Muscle layer of duodenum (tissue), 2 donors: ENCODE results near the gene TPH2.

Experiments used
- H3K27ac ChIP-seq: one replicate; pipeline ENCODE4 v1.7.0; 2013; ENCODE audit warnings: mild to moderate bottlenecking, low read length
- H3K27me3 ChIP-seq: one replicate; pipeline ENCODE4 v1.7.0; 2013; ENCODE audit warnings: low read depth, mild to moderate bottlenecking, control low read depth, low read length
- H3K36me3 ChIP-seq, 2 donors: one replicate each; pipeline ENCODE4 v1.7.0; 2013; ENCODE audit warnings: low read length in 2 of 2, control low read depth in 1 of 2, mild to moderate bottlenecking in 1 of 2; ENCODE audit not compliant: insufficient read depth in 2 of 2, control insufficient read depth in 1 of 2
- H3K4me1 ChIP-seq, 2 donors: one replicate each; pipeline ENCODE4 v1.7.0; 2013; ENCODE audit warnings: low read length in 2 of 2, mild to moderate bottlenecking in 2 of 2, control low read depth in 1 of 2, moderate library complexity in 1 of 2; ENCODE audit not compliant: insufficient read depth in 2 of 2, control insufficient read depth in 1 of 2
- H3K4me3 ChIP-seq, 2 donors: one replicate each; pipeline ENCODE4 v1.7.0; 2013; ENCODE audit warnings: low read length in 2 of 2, low read depth in 1 of 2, mild to moderate bottlenecking in 1 of 2
- H3K9me3 ChIP-seq, 2 donors: one replicate each; pipeline ENCODE4 v1.7.0; 2013; ENCODE audit warnings: low read length in 2 of 2, control low read depth in 1 of 2, mild to moderate bottlenecking in 1 of 2; ENCODE audit not compliant: control insufficient read depth in 1 of 2
- donor health status: healthy.

Gene TPH2

GRCh38 chr12:71958993-71959578 lies 20.4 kb downstream of the TPH2 start:
- Histone ChIP-seq H3K27ac (no peak overlapping the region), H3K4me1 (no peaks in the 10 kb centered on the region), H3K4me3 (no peak overlapping the region), H3K9me3 (no peaks in the 10 kb centered on the region), H3K27me3 (no peaks in the 10 kb centered on the region), H3K36me3 (no peaks in the 10 kb centered on the region)

- no peaks in the 10 kb centered on the region for H3K27me3 ChIP-seq
- H3K27ac ChIP-seq: no peak overlapping the region
- H3K4me1 ChIP-seq: no peaks in the 10 kb centered on the region
- no peak overlapping the region for H3K4me3 ChIP-seq
- no peaks in the 10 kb centered on the region for H3K9me3 ChIP-seq
- H3K36me3 ChIP-seq: no peaks in the 10 kb centered on the region
Measured at GRCh38 chr12:71967211-71967610, 28.6 kb downstream of the TPH2 start.

GRCh38 chr12:71969330-71969729 lies 30.7 kb downstream of the TPH2 start:
- Histone ChIP-seq H3K9me3 (no peaks in the 10 kb centered on the region), H3K4me3 (no peak overlapping the region), H3K27ac (no peak overlapping the region), H3K4me1 (no peaks in the 10 kb centered on the region), H3K36me3 (no peaks in the 10 kb centered on the region), H3K27me3 (no peaks in the 10 kb centered on the region)

- Histone ChIP-seq H3K4me1 (no peaks in the 10 kb centered on the region), H3K27ac (no peak overlapping the region), H3K4me3 (no peak overlapping the region), H3K9me3 (no peaks in the 10 kb centered on the region), H3K27me3 (no peaks in the 10 kb centered on the region), H3K36me3 (no peaks in the 10 kb centered on the region)
Measured at GRCh38 chr12:71970031-71970430, 31.4 kb downstream of the TPH2 start.

- H3K27ac ChIP-seq: no peak overlapping the region
- H3K27me3 ChIP-seq: no peaks in the 10 kb centered on the region
- H3K9me3 ChIP-seq: no peaks in the 10 kb centered on the region
- no peaks in the 10 kb centered on the region for H3K4me1 ChIP-seq
- no peak overlapping the region for H3K4me3 ChIP-seq
- H3K36me3 ChIP-seq: no peaks in the 10 kb centered on the region
Measured at GRCh38 chr12:71972441-71973074, 33.9 kb downstream of the TPH2 start.

GRCh38 chr12:71973687-71974086 lies 35.0 kb downstream of the TPH2 start:
- Histone ChIP-seq H3K4me1 (no peaks in the 10 kb centered on the region), H3K27me3 (no peaks in the 10 kb centered on the region), H3K4me3 (no peak overlapping the region), H3K27ac (no peak overlapping the region), H3K36me3 (no peaks in the 10 kb centered on the region), H3K9me3 (no peaks in the 10 kb centered on the region)

GRCh38 chr12:71980538-71980937 lies 41.9 kb downstream of the TPH2 start:
- no peaks in the 10 kb centered on the region for H3K36me3 ChIP-seq
- H3K4me3 ChIP-seq: no peak overlapping the region
- H3K27me3 ChIP-seq: no peaks in the 10 kb centered on the region
- no peak overlapping the region for H3K27ac ChIP-seq
- no peaks in the 10 kb centered on the region for H3K9me3 ChIP-seq
- no peaks in the 10 kb centered on the region for H3K4me1 ChIP-seq

- no peaks in the 10 kb centered on the region for H3K4me1 ChIP-seq
- no peaks in the 10 kb centered on the region for H3K9me3 ChIP-seq
- H3K4me3 ChIP-seq: no peak overlapping the region
- H3K27me3 ChIP-seq: no peaks in the 10 kb centered on the region
- no peaks in the 10 kb centered on the region for H3K36me3 ChIP-seq
- no peak overlapping the region for H3K27ac ChIP-seq
Measured at GRCh38 chr12:71981149-71981548, 42.5 kb downstream of the TPH2 start.

GRCh38 chr12:71994715-71995114 lies 56.1 kb downstream of the TPH2 start:
- no peaks in the 10 kb centered on the region for H3K9me3 ChIP-seq
- H3K27ac ChIP-seq: no peak overlapping the region
- H3K36me3 ChIP-seq: no peaks in the 10 kb centered on the region
- H3K4me3 ChIP-seq: no peak overlapping the region
- no peaks in the 10 kb centered on the region for H3K27me3 ChIP-seq
- H3K4me1 ChIP-seq: no peaks in the 10 kb centered on the region

GRCh38 chr12:71999795-72000194 lies 61.1 kb downstream of the TPH2 start:
- no peak overlapping the region for H3K4me3 ChIP-seq
- H3K9me3 ChIP-seq: no peaks in the 10 kb centered on the region
- H3K27ac ChIP-seq: no peak overlapping the region
- no peaks in the 10 kb centered on the region for H3K4me1 ChIP-seq
- H3K27me3 ChIP-seq: no peaks in the 10 kb centered on the region
- no peaks in the 10 kb centered on the region for H3K36me3 ChIP-seq

GRCh38 chr12:72000969-72001648 lies 62.5 kb downstream of the TPH2 start:
- no peaks in the 10 kb centered on the region for H3K9me3 ChIP-seq
- H3K4me1 ChIP-seq: no peaks in the 10 kb centered on the region
- no peaks in the 10 kb centered on the region for H3K36me3 ChIP-seq
- no peak overlapping the region for H3K27ac ChIP-seq
- H3K27me3 ChIP-seq: no peaks in the 10 kb centered on the region
- no peak overlapping the region for H3K4me3 ChIP-seq
